SU-DHL-6 (cell line): ENCODE data around the gene CLINT1.

Source experiments
- H2AFZ ChIP-seq: fragments of 200-600 bp; sonication (generic); 2 replicates; pipeline ENCODE4 v1.6.1; 2014; ENCODE audit warnings: low read depth, mild to moderate bottlenecking, moderate library complexity, mixed read lengths, antibody characterized with exemption, low read length; ENCODE audit not compliant: severe bottlenecking
- H3F3A ChIP-seq: fragments of 200-600 bp; shearing (Covaris generic); 2 replicates; pipeline ENCODE4 v1.6.0; 2016; ENCODE audit warnings: antibody characterized with exemption, mild to moderate bottlenecking; ENCODE audit not compliant: insufficient read depth
- H3K27ac ChIP-seq: fragments of 200-600 bp; sonication (generic); 2 replicates; pipeline ENCODE4 v1.5.1; 2016; ENCODE audit warnings: low read depth, mild to moderate bottlenecking, low read length, moderate library complexity, mixed read lengths
- H3K27me3 ChIP-seq: fragments of 200-600 bp; sonication (generic), shearing (Covaris generic); 2 replicates; pipeline ENCODE4 v1.6.0; 2014; ENCODE audit warnings: mild to moderate bottlenecking, low read length
- H3K36me3 ChIP-seq: fragments of 200-600 bp; sonication (generic); 2 replicates; pipeline ENCODE4 v1.6.1; 2014; ENCODE audit warnings: mild to moderate bottlenecking, low read length, mixed read lengths
- H3K4me2 ChIP-seq: fragments of 300-600, 200-600 bp; shearing (Covaris generic), sonication (generic); 2 replicates; pipeline ENCODE4 v1.6.0; 2014; ENCODE audit warnings: low read length, low read depth, mild to moderate bottlenecking; ENCODE audit not compliant: poor library complexity, severe bottlenecking
- H3K4me3 ChIP-seq: fragments of 200-600 bp; sonication (generic); 2 replicates; pipeline ENCODE4 v1.5.1; 2014; ENCODE audit warnings: antibody characterized with exemption, low read length, mild to moderate bottlenecking, mixed read lengths; ENCODE audit not compliant: insufficient read depth, poor library complexity, severe bottlenecking
- H3K79me2 ChIP-seq: fragments of 200-600 bp; sonication (generic); 2 replicates; pipeline ENCODE4 v1.6.1; 2014; ENCODE audit warnings: mild to moderate bottlenecking, low read length, moderate library complexity; ENCODE audit not compliant: insufficient read depth
- H3K9ac ChIP-seq: fragments of 200-600 bp; sonication (generic); 2 replicates; pipeline ENCODE4 v1.7.0; 2014; ENCODE audit warnings: mild to moderate bottlenecking, low read length
- H3K9me2 ChIP-seq: fragments of 200-600 bp; sonication (generic); replicated peaks from 2 replicates; pipeline ENCODE4 v1.6.1; 2014; ENCODE audit warnings: low read length; ENCODE audit not compliant: insufficient read depth
- H3K9me3 ChIP-seq: fragments of 200-600 bp; sonication (generic); 2 replicates; pipeline ENCODE4 v1.6.1; 2014; ENCODE audit warnings: low read length, mixed read lengths; ENCODE audit not compliant: insufficient read depth
- H4K20me1 ChIP-seq: fragments of 200-600 bp; sonication (generic); 2 replicates; pipeline ENCODE4 v1.6.1; 2014; ENCODE audit warnings: low read depth, mild to moderate bottlenecking, antibody characterized with exemption, low read length, moderate library complexity, mixed read lengths
- EZH2phosphoT487 ChIP-seq: fragments of 200-600 bp; sonication (generic), shearing (Covaris generic); conservative IDR thresholded peaks from 2 replicates; pipeline ENCODE4 v1.6.1; 2018; ENCODE audit warnings: mild to moderate bottlenecking, antibody characterized with exemption, low read length, moderate library complexity, mixed read lengths
- TF ChIP-seq, protein P1 (sequence below): fragments of 200-600 bp; sonication (generic); IDR thresholded peaks from one replicate; pipeline ENCODE4 v1.5.1; 2017; ENCODE audit warnings: antibody characterized with exemption, mild to moderate bottlenecking, low read length, moderate library complexity; ENCODE audit not compliant: insufficient read depth, poor library complexity, severe bottlenecking

The CLINT1 gene

GRCh38 chr5:157839157-157839795, 19.7 kb downstream of the CLINT1 start:
- Histone ChIP-seq H4K20me1 (peaks cover 15% of the 10 kb centered on the region), H2AFZ (no peak overlapping the region), H3K4me3 (no peak overlapping the region), H3K79me2 (peaks cover 90% of the 10 kb centered on the region), H3F3A (peaks cover 26% of the 10 kb centered on the region), H3K36me3 (no peaks in the 10 kb centered on the region), H3K9ac (no peak overlapping the region), H3K9me2 (no peaks in the 10 kb centered on the region), H3K4me2 (no peak overlapping the region), H3K27me3 (no peaks in the 10 kb centered on the region), H3K9me3 (no peaks in the 10 kb centered on the region), H3K27ac (no peak overlapping the region)
- TF ChIP-seq EZH2phosphoT487 = no peak
- TF ChIP-seq, protein P1, sequence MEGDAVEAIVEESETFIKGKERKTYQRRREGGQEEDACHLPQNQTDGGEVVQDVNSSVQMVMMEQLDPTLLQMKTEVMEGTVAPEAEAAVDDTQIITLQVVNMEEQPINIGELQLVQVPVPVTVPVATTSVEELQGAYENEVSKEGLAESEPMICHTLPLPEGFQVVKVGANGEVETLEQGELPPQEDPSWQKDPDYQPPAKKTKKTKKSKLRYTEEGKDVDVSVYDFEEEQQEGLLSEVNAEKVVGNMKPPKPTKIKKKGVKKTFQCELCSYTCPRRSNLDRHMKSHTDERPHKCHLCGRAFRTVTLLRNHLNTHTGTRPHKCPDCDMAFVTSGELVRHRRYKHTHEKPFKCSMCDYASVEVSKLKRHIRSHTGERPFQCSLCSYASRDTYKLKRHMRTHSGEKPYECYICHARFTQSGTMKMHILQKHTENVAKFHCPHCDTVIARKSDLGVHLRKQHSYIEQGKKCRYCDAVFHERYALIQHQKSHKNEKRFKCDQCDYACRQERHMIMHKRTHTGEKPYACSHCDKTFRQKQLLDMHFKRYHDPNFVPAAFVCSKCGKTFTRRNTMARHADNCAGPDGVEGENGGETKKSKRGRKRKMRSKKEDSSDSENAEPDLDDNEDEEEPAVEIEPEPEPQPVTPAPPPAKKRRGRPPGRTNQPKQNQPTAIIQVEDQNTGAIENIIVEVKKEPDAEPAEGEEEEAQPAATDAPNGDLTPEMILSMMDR = no peak

- H4K20me1 ChIP-seq = 0 out of 2 replicates have a peak, but pooled peaks cover 7% of the 10 kb centered on the region
- H3K9me3 ChIP-seq = no peaks in the 10 kb centered on the region
- H3K27me3 ChIP-seq = no peaks in the 10 kb centered on the region
- H3K36me3 ChIP-seq = no peaks in the 10 kb centered on the region
- TF ChIP-seq, protein P1 = no peak
- no peak for TF ChIP-seq EZH2phosphoT487
- H3K4me2 ChIP-seq = no peak overlapping the region
- no peak overlapping the region for H3K27ac ChIP-seq
- H3K9ac ChIP-seq = no peak overlapping the region
- no peak overlapping the region for H3K4me3 ChIP-seq
- peaks cover 79% of the 10 kb centered on the region for H3K79me2 ChIP-seq
- H3K9me2 ChIP-seq = no peaks in the 10 kb centered on the region
- H2AFZ ChIP-seq = no peak overlapping the region
- peaks cover 36% of the 10 kb centered on the region for H3F3A ChIP-seq
Observed at GRCh38 chr5:157836121-157836753, 22.7 kb downstream of the CLINT1 start.

DNA sequence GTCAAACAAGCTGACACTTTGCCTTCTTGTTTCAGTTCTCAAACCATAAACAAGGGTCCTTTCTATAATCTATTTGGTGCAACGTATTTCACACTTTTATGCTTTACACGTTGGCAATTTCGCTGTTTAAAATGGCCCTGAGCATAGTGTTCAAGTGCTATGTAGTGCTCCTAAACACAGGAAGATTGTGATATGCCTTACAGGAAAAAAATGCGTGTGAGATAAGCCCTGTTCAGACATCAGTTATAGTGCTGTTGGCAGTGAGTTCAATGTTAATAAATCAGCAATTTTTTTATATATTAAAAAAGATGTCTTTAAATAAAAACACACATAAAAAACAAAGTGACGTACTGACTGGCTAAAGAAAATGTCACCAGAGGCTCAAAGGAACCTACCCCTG, 23.9 kb downstream of the CLINT1 start:
- Histone ChIP-seq H3K27ac (peak overlapping the region; percentile 57), H3K79me2 (peaks cover 69% of the 10 kb centered on the region)
- TF ChIP-seq, protein P1 = no peak
- no peak for TF ChIP-seq EZH2phosphoT487

More for the DNA sequence above, 23.9 kb downstream of the CLINT1 start:
- H3K36me3 ChIP-seq = no peaks in the 10 kb centered on the region
- H3K9ac ChIP-seq = no peak overlapping the region
- no peak overlapping the region for H2AFZ ChIP-seq
- no peaks in the 10 kb centered on the region for H3K9me2 ChIP-seq
- no peaks in the 10 kb centered on the region for H3K27me3 ChIP-seq
- H4K20me1 ChIP-seq = 0 out of 2 replicates have a peak, but pooled peaks cover 5% of the 10 kb centered on the region
- no peaks in the 10 kb centered on the region for H3K9me3 ChIP-seq
- peak overlapping the region; percentile 26 for H3K4me2 ChIP-seq
- H3K4me3 ChIP-seq = no peak overlapping the region
- peaks cover 45% of the 10 kb centered on the region for H3F3A ChIP-seq
